ENCODE measurements around the gene CDH11.

Gene CDH11

DNA sequence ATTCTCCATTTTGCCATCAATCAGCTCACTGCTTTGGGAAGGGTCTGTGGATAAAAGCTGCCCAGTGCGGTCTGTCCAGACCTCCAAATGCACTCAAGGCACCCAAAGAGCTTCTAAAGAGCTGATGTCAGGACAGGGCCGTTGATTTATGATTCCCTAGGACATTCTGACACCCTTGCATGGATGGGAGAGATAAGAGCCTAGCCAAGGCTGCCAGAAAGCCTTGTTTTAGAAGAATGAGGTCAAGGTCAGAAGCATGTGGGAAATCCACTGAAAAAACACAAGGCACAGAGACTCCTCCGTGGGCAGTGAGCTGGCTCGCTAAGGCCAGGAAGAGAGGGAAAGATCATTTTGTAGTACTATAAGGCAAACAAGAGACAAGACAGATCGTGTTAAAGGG, 214.0 kb downstream of the CDH11 start:
- DNase-seq (ENCODE audit: low read depth), result no peak

DNA sequence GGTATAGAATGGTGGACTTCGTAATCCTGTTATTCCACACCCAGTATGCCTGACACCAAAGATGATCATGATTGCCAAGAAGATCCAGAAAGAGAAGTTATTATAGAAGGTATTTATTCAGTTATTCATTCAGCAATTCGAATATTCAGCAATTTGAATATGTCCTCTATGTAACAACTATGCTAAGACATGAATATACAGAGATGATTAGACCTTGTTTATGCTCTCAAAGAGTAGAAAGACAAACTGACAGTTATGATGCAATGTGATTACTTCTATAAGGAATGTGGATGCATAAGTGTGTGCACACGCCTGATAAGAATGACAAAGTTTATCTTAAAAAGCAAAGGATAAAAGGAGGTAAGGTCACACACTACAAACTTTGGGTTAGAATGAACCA, 218.1 kb downstream of the CDH11 start:
- DNase-seq (ENCODE audit: low read depth), result no peak

DNA sequence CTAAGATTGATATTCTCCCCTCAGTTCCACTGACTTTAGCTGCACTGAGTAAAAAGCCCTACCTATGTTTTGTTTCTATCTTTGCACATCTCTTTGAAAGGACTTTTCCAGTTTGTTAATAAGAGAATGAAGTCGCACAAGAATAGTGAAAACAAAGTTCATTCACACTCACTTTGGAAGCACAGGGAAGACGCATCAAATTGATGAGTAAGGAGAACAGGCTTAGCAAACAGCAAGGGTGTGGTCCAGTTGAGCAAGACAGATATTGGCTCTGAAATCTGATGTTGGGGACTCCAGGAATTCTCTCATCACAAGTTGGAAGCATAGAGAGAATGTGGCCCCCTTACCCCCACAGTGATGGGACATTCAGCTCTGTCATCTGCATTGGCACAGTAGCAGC, 221.3 kb downstream of the CDH11 start:
- DNase-seq (ENCODE audit: low read depth), result no peak

DNA sequence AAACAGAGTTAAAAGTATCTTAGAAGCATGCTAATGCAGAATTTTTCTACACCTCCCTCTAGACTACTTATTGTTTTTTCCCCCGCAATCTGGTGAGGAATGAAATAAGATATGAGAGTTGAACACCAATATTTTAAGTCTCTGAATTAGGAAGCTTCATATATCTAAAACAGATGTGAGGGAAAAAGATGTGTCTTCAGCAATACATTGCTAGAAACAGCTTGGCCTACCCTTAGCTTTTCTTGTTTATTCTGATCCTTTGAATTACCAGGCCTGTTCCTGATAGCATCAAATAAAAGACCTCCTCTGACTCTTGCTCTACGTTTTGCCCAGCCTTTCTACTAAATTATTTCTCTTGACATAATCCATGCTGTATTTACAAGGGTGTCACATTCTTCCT, 221.8 kb downstream of the CDH11 start:
- no peak for DNase-seq (ENCODE audit: low read depth)

DNA sequence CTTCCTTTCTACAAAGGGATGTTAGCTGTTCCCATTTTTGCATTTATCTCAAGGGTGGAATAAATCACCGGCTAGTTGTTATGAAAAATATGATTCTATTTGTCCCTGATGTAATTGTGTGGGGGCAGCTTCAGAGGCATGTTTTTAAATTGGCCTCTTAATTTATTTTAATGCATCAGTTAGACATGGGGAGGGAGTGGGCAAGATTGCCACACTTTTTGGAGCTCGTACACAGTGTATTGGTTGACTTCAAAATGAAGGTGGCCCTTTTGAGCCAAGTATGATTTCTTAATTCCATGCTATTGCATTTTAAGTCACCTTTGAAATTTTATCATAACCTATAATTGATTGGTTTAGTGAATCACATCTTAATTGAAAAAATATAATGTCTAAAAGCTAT, 223.7 kb downstream of the CDH11 start:
- no peak for DNase-seq (ENCODE audit: low read depth)

Measured in T follicular helper cell (primary cell).